Neural cell (in vitro differentiated cells): Measurements from ENCODE around the gene DTWD1.
"Not testable (repeated sequence)": the region's sequence is repeated elsewhere in the genome, so short reads cannot be mapped to it uniquely, and the experiment has no call there.

Experiments
- MXI1 ChIP-seq: fragments of 450-650 bp; conservative IDR thresholded peaks from 2 replicates; pipeline ENCODE4 v1.6.1; 2014; ENCODE audit warnings: antibody characterized with exemption, mild to moderate bottlenecking; ENCODE audit not compliant: poor library complexity, severe bottlenecking
- POLR2AphosphoS5 ChIP-seq: IDR thresholded peaks from 2 replicates; pipeline ENCODE4 v1.6.1; 2012

DNA sequence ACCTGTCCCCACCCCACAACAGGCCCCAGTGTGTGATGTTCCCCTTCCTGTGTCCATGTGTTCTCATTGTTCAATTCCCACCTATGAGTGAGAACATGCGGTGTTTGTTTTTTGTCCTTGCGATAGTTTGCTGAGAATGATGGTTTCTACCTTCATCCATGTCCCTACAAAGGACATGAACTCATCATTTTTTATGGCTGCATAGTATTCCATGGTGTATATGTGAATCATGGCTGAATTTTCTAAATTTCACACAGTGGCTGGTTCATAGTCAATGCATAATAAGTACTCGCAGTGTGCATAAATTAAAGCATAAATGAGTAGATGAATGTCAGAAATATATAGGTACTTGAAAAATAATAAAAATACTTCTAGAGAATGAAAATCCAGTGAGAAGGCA lies 8.6 kb upstream of the DTWD1 start:
- not testable (repeated sequence) for TF ChIP-seq POLR2AphosphoS5, MXI1
